Measurements from ENCODE around the gene CTRL. TPM values are rescaled to one million over a fixed set of nuclear protein-coding genes. Genes with fewer than 3 reads are reported as not detected.
A peak's percentile ranks its signal among the peaks of the same experiment; 100 is the strongest.

Gene CTRL
- total RNA-seq, 4 donors from 2014 or later, result 0.27 TPM; not detected in 3

DNA sequence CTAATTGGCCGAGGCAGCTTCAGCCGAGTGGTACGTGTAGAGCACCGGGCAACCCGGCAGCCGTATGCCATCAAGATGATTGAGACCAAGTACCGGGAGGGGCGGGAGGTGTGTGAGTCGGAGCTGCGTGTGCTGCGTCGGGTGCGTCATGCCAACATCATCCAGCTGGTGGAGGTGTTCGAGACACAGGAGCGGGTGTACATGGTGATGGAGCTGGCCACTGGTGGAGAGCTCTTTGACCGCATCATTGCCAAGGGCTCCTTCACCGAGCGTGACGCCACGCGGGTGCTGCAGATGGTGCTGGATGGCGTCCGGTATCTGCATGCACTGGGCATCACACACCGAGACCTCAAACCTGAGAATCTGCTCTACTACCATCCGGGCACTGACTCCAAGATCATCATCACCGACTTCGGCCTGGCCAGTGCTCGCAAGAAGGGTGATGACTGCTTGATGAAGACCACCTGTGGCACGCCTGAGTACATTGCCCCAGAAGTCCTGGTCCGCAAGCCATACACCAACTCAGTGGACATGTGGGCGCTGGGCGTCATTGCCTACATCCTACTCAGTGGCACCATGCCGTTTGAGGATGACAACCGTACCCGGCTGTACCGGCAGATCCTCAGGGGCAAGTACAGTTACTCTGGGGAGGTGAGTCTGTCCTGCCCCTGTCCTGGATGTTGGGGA lies 22.5 kb downstream of the CTRL start:
- Histone ChIP-seq H3K36me3 (peaks cover 0 to 34% of the 10 kb centered on the region in 2 donors), H3K27me3 (no peaks in the 10 kb centered on the region)

GRCh38 chr16:67907397-67908180 lies 24.1 kb downstream of the CTRL start:
- H3K4me1 ChIP-seq, result peaks cover 12 to 19% of the 10 kb centered on the region in 2 donors
- no peaks in the 10 kb centered on the region for H3K27me3 ChIP-seq
- ATAC-seq, result no peak
- H3K4me3 ChIP-seq, result no peak overlapping the region
- no peak for DNase-seq
- in situ Hi-C loops (cut with MboI; ENCODE audit: low sequenced_read_pairs in 4 of 4) (no loop called here), intact Hi-C loops (cut with DNase I; ENCODE audit: low total_unique reads) (no loop called here)
- TF ChIP-seq CTCF (IDR thresholded peaks at IDR 0.05 in 4 of 5, conservative IDR thresholded peaks at IDR 0.05 in 1 of 5) (no peak), POLR2A (IDR thresholded peaks at IDR 0.05) (no peak)
- no peaks in the 10 kb centered on the region for H3K9me3 ChIP-seq
- peaks cover 0 to 34% of the 10 kb centered on the region in 2 donors for H3K36me3 ChIP-seq
- H3K27ac ChIP-seq, result peak overlapping the region in 2 of 4 donors; percentile 9 to 20

More for the DNA sequence above, 22.5 kb downstream of the CTRL start:
- ATAC-seq (no peak), DNase-seq (no peak)
- Histone ChIP-seq H3K4me3 (no peak overlapping the region), H3K9me3 (no peaks in the 10 kb centered on the region), H3K4me1 (peaks cover 12 to 19% of the 10 kb centered on the region in 2 donors), H3K27ac (no peak overlapping the region)
- intact Hi-C loops (cut with DNase I; ENCODE audit: low total_unique reads) (no loop called here), in situ Hi-C loops (cut with MboI; ENCODE audit: low sequenced_read_pairs in 4 of 4) (no loop called here)
- TF ChIP-seq POLR2A (IDR thresholded peaks at IDR 0.05) (no peak), CTCF (IDR thresholded peaks at IDR 0.05 in 4 of 5, conservative IDR thresholded peaks at IDR 0.05 in 1 of 5) (no peak)

DNA sequence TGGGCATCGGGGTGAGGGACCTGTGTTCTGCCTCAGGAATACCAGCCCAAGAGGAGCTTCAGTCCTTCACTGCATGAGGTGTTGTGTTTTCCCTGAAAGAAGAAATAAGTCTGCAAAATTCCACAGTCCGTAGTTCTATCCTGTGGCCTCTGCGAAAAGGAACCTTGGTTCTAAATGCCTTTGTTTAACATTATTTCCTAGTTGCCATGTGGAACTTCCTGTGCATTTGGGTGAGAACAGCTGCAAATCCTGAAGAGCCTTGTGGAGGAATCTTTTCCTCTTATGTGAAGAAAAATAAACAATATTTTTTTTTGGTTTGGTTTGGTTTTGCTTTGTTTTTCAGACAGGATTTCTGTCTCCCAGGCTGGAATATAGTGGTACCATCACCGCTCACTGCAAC lies 28.8 kb downstream of the CTRL start:
- intact Hi-C loops (cut with DNase I; ENCODE audit: low total_unique reads), result no loop called here
- Histone ChIP-seq H3K27me3 (no peaks in the 10 kb centered on the region), H3K4me3 (no peak overlapping the region), H3K9me3 (no peaks in the 10 kb centered on the region), H3K4me1 (peaks cover 19 to 20% of the 10 kb centered on the region in 2 donors), H3K27ac (peak overlapping the region in 1 of 4 donors; percentile 21), H3K36me3 (no peaks in the 10 kb centered on the region)
- in situ Hi-C loops (cut with MboI; ENCODE audit: low sequenced_read_pairs in 4 of 4), result no loop called here
- DNase-seq (no peak), ATAC-seq (no peak)
- no peak for TF ChIP-seq POLR2A (IDR thresholded peaks at IDR 0.05)

DNA sequence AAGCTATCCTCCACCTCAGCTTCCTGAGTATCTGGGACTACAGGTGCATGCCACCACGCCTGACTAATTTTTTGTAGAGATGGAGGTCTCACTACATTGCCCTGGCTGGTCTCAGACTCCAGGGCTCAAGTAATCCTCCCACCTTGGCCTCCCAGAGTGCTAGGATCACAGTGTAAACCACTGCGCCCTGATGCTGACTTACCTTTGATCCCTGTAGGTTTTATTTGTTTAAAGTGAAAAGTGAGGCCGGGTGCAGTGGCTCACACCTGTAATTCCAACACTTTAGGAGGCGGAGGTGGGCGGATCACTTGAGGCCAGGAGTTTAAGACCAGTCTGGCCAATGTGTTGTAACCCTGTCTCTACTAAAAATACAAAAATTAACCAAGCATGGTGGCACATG lies 29.9 kb downstream of the CTRL start:
- no peaks in the 10 kb centered on the region for H3K36me3 ChIP-seq
- ATAC-seq (no peak), DNase-seq (no peak)
- intact Hi-C loops (cut with DNase I; ENCODE audit: low total_unique reads) (no loop called here), in situ Hi-C loops (cut with MboI; ENCODE audit: low sequenced_read_pairs in 4 of 4) (no loop called here)
- no peak overlapping the region for H3K4me3 ChIP-seq
- TF ChIP-seq POLR2A (IDR thresholded peaks at IDR 0.05) (no peak), CTCF (IDR thresholded peaks at IDR 0.05 in 4 of 5, conservative IDR thresholded peaks at IDR 0.05 in 1 of 5) (no peak)
- peaks cover 27 to 30% of the 10 kb centered on the region in 2 donors for H3K4me1 ChIP-seq
- no peaks in the 10 kb centered on the region for H3K27me3 ChIP-seq
- H3K27ac ChIP-seq, result no peak overlapping the region
- H3K9me3 ChIP-seq, result no peaks in the 10 kb centered on the region

GRCh38 chr16:67897231-67897630 lies 34.4 kb downstream of the CTRL start:
- Histone ChIP-seq H3K9me3 (no peaks in the 10 kb centered on the region), H3K36me3 (no peaks in the 10 kb centered on the region), H3K4me1 (peaks cover 50 to 59% of the 10 kb centered on the region in 2 donors), H3K27me3 (no peaks in the 10 kb centered on the region), H3K27ac (peak overlapping the region; percentile 70 to 100 (median 94)), H3K4me3 (no peak overlapping the region)
- no peak for ATAC-seq
- DNase-seq, result no peak
- TF ChIP-seq POLR2A (IDR thresholded peaks at IDR 0.05) (no peak), CTCF (IDR thresholded peaks at IDR 0.05 in 4 of 5, conservative IDR thresholded peaks at IDR 0.05 in 1 of 5) (no peak)
- intact Hi-C loops (cut with DNase I; ENCODE audit: low total_unique reads), result no loop called here
- in situ Hi-C loops (cut with MboI; ENCODE audit: low sequenced_read_pairs in 4 of 4), result no loop called here
